HepG2 (cell line): ENCODE measurements around the gene SYS1. TPM values are rescaled to one million over a fixed set of nuclear protein-coding genes. Genes with fewer than 3 reads are reported as not detected.
A peak's percentile ranks its signal among the peaks of the same experiment; 100 is the strongest.

Source experiments
- ATAC-seq: fragments of 200-7000 bp; cut with Tn5 transposase; 3 replicates; pipeline ENCODE4 v1.9.1; 2020; ENCODE audit warnings: mild to moderate bottlenecking, moderate library complexity
- BruUV-seq: library from RNA; stranded (reverse); fragments of 400-500 nt; replicated peaks from 2 replicates; lab custom pipeline; 2021; lab: Mats Ljungman, UMichigan
- CTCF ChIA-PET: fragments of 300-600 bp; formaldehyde crosslinking; extraction: SDS; loops from one replicate; lab custom pipeline; 2021; ENCODE audit warnings: low total read pairs, inconsistent platforms, low intra/inter-chr PET ratio; lab: Yijun Ruan, JAX
- POLR2A ChIA-PET: fragments of 350-600 bp; sonication (Branson Sonifier 250); formaldehyde crosslinking; loops from one replicate; lab custom pipeline; 2020; ENCODE audit warnings: antibody characterized with exemption, inconsistent platforms; lab: Yijun Ruan, JAX
- DNase-seq: peaks from one replicate; pipeline ENCODE4 v3.0.0-alpha.2; 2015; ENCODE audit warnings: low spot score
- FAIRE-seq: peaks from 3 replicates; lab custom pipeline; 2011; peaks lifted over from hg19 to GRCh38; lab: Jason Lieb, UNC
- H2AFZ ChIP-seq: one replicate; pipeline ENCODE4 v1.6.1; 2011; ENCODE audit warnings: low read length, inconsistent platforms
- H3K27ac ChIP-seq: fragments of 300-600 bp; 3 replicates; pipeline ENCODE4 v1.8.0; 2011; ENCODE audit warnings: mixed run types, mild to moderate bottlenecking, mixed read lengths, low read length, inconsistent platforms; ENCODE audit not compliant: insufficient read depth; ENCODE audit errors: extremely low read length
- H3K27me3 ChIP-seq, 2 experiments: fragments of 200-600 bp in 1 of 2; 2 replicates in 1 of 2; 3 replicates in 1 of 2; pipeline versions ENCODE4 v1.6.0 to v1.8.0; 2011; ENCODE audit warnings: low read length in 2 of 2, mild to moderate bottlenecking in 2 of 2, moderate library complexity in 2 of 2, inconsistent platforms in 1 of 2; ENCODE audit not compliant: insufficient read depth in 2 of 2, control insufficient read depth in 1 of 2
- H3K36me3 ChIP-seq, 2 experiments: fragments of 200-600 bp in 1 of 2; replicated peaks in 1 of 2; 2 replicates in 1 of 2; 3 replicates in 1 of 2; pipeline versions ENCODE4 v1.5.1 to v1.8.0; 2011; ENCODE audit warnings: low read length in 2 of 2, inconsistent platforms in 1 of 2; ENCODE audit not compliant: insufficient read depth in 2 of 2, control insufficient read depth in 1 of 2
- H3K4me1 ChIP-seq: 2 replicates; pipeline ENCODE4 v1.5.1; 2012; ENCODE audit warnings: low read length, inconsistent platforms; ENCODE audit not compliant: insufficient read depth
- H3K4me2 ChIP-seq: 2 replicates; pipeline ENCODE4 v1.6.0; 2011; ENCODE audit warnings: low read depth, low read length, inconsistent platforms
- H3K4me3 ChIP-seq, 3 experiments: fragments of 200-600 bp in 1 of 3; sonication (generic), shearing (Covaris generic) in 1 of 3; replicated peaks in 1 of 3; 2 replicates each; pipeline ENCODE4 v1.5.1; 2011 to 2016; ENCODE audit warnings: low read length in 3 of 3, inconsistent platforms in 2 of 3, low read depth in 2 of 3, mild to moderate bottlenecking in 2 of 3, control low read depth in 1 of 3, mixed read lengths in 1 of 3; ENCODE audit not compliant: insufficient read depth in 1 of 3
- H3K79me2 ChIP-seq: one replicate; pipeline ENCODE4 v1.6.1; 2011; ENCODE audit warnings: low read length, inconsistent platforms; ENCODE audit not compliant: insufficient read depth
- H3K9ac ChIP-seq: 2 replicates; pipeline ENCODE4 v1.6.0; 2011; ENCODE audit warnings: mild to moderate bottlenecking, low read depth, low read length, inconsistent platforms; ENCODE audit not compliant: insufficient read depth
- H3K9me3 ChIP-seq: 2 replicates; pipeline ENCODE4 v1.5.1; 2012; ENCODE audit warnings: mild to moderate bottlenecking, low read length
- H4K20me1 ChIP-seq: 2 replicates; pipeline ENCODE4 v1.6.0; 2011; ENCODE audit warnings: inconsistent platforms, mild to moderate bottlenecking, low read length, moderate library complexity; ENCODE audit not compliant: insufficient read depth
- ARNT ChIP-seq: fragments of 450-650 bp; IDR thresholded peaks from 2 replicates; pipeline ENCODE4 v1.6.1; 2017
- BRCA1 ChIP-seq: sonication (generic); formaldehyde crosslinking; IDR thresholded peaks from 2 replicates; pipeline ENCODE4 v1.4.0; 2020; ENCODE audit warnings: missing genetic modification reagents
- EED ChIP-seq: sonication (generic); formaldehyde crosslinking; IDR thresholded peaks from 2 replicates; pipeline ENCODE4 v1.5.0; 2020; ENCODE audit warnings: mild to moderate bottlenecking, missing genetic modification reagents
- GABPA ChIP-seq, 2 experiments: IDR thresholded peaks; 2 replicates each; pipeline ENCODE4 v1.6.1; 2011 to 2016; ENCODE audit warnings: low read depth in 2 of 2, low read length in 1 of 2, missing biosample characterization in 1 of 2, missing genetic modification characterization in 1 of 2
- HES4 ChIP-seq: sonication (generic); formaldehyde crosslinking; IDR thresholded peaks from 2 replicates; pipeline ENCODE4 v1.9.0; 2021; ENCODE audit warnings: mild to moderate bottlenecking, missing genetic modification reagents, borderline replicate concordance
- HNRNPLL ChIP-seq: fragments of 200-400 bp; formaldehyde crosslinking; IDR thresholded peaks from 2 replicates; pipeline ENCODE4 v1.6.1; 2017; ENCODE audit warnings: mild to moderate bottlenecking, low read depth, low read length; ENCODE audit not compliant: poor library complexity, severe bottlenecking
- IKZF1 ChIP-seq: fragments of 450-650 bp; IDR thresholded peaks from 2 replicates; pipeline ENCODE4 v1.7.1; 2016
- SOX6 ChIP-seq, 2 experiments: fragments of 450-650 bp in 1 of 2; sonication (generic) in 1 of 2; formaldehyde crosslinking in 1 of 2; IDR thresholded peaks; 2 replicates each; pipeline versions ENCODE4 v1.4.0 to v1.6.1; 2017 to 2020; ENCODE audit warnings: antibody characterized with exemption in 1 of 2, mild to moderate bottlenecking in 1 of 2, missing genetic modification reagents in 1 of 2
- TMF1 ChIP-seq: sonication (generic); formaldehyde crosslinking; IDR thresholded peaks from 2 replicates; pipeline ENCODE4 v1.8.1; 2022; ENCODE audit warnings: low read depth, missing genetic modification reagents
- ZFP82 ChIP-seq: sonication (generic); formaldehyde crosslinking; IDR thresholded peaks from 2 replicates; pipeline ENCODE4 v1.5.1; 2020; ENCODE audit warnings: mild to moderate bottlenecking, missing genetic modification reagents, borderline replicate concordance
- ZNF451 ChIP-seq: sonication (generic); formaldehyde crosslinking; IDR thresholded peaks from 2 replicates; pipeline ENCODE4 v1.5.0; 2020; ENCODE audit warnings: mild to moderate bottlenecking, missing genetic modification reagents
- WGBS: methylation state at CpG from one replicate; pipeline ENCODE4 v1.1.6; 2017; ENCODE audit warnings: low lambda C conversion rate; 5-methylcytosine and 5-hydroxymethylcytosine counted together
- in situ Hi-C: cut with HindIII; loops from 2 replicates; pipeline ENCODE4 v1.10.0; 2017; ENCODE audit warnings: low pct_unique_long_range_greater_than_20kb; ENCODE audit not compliant: extremely low pct_ligation_motif_present
- intact Hi-C: fragments of 100-400 bp; cut with micrococcal nuclease; formaldehyde crosslinking; loops from one replicate; pipeline ENCODE4 v1.10.0; 2022; ENCODE audit not compliant: unreplicated experiment
- polyA plus RNA-seq, 8 experiments: library from polyadenylated mRNA; depleted of rRNA in 3 of 8; stranded (reverse) in 7 of 8; unstranded in 1 of 8; fragments of >200 nt; fragmentation: Illumina TruSeq in 4 of 8; extraction: Trizol in 4 of 8; gene quantifications; 2 replicates each; pipeline versions ENCODE4 v1.2.1 to v1.2.3, GENCODE V29; 2011 to 2016; ENCODE audit warnings: low read depth in 4 of 8, missing spikeins in 1 of 8, mixed read lengths in 1 of 8; ENCODE audit not compliant: insufficient read depth in 1 of 8
- total RNA-seq, 5 experiments: library from RNA; depleted of rRNA; stranded (reverse); fragments of >200 nt; fragmentation: Illumina TruSeq; extraction: Trizol; gene quantifications; 2 replicates each; pipeline ENCODE4 v1.2.3, GENCODE V29; 2016; ENCODE audit warnings: low read depth in 1 of 5
- TF ChIP-seq, protein P1 (sequence below): sonication (generic); formaldehyde crosslinking; IDR thresholded peaks from 2 replicates; pipeline ENCODE4 v1.4.0; 2020; ENCODE audit warnings: missing genetic modification reagents
- TF ChIP-seq, protein P2 (sequence below): sonication (generic); formaldehyde crosslinking; IDR thresholded peaks from 2 replicates; pipeline ENCODE4 v1.5.0; 2020; ENCODE audit warnings: mild to moderate bottlenecking, low read depth, missing genetic modification reagents, borderline replicate concordance

Gene SYS1
- total and polyA plus RNA-seq, 2 of the 13 experiments (the other 11 are each of a cell fraction or from before 2014, with no cell fraction given) = 38.3 to 65.6 TPM

DNA sequence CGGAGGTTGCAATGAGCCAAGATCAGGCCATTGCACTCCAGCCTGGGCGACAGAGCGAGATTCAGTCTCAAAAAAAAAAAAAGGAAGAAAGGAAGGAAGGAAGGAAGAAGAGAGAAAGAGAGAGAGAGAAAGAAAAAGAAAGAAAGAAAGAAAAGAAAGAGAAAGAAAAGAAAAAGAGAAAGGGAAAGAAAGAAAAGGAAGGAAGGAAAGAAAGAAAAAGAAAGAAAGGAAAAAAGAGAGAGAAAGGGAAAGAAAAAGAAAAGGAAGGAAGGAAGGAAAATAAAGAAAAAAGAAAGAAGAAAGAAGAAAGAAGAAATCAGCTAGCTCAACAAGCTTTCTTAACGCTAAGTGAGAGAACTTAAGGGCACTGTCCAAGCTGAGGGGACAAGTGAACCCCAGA, 47.3 kb upstream of the SYS1 start:
- no peak overlapping the region for H2AFZ ChIP-seq
- DNase-seq (no peak), ATAC-seq (no peak), FAIRE-seq (no peak)
- CTCF ChIA-PET = interaction anchor here (1.7 kb wide), 1 partner anchor 121 kb away, joined by 3 read pairs; no protein-coding TSS in a partner anchor
- 56% methylated on average over 4 of the region's 4 CpGs for WGBS
- no peaks in the 10 kb centered on the region for H3K9me3 ChIP-seq
- no TSS peak for BruUV-seq
- in situ Hi-C loops (loop anchor here (5.0 kb wide), 1 partner anchor 457 kb away; no protein-coding TSS in a partner anchor), intact Hi-C loops (no loop called here)
- peaks cover 5 to 51% of the 10 kb centered on the region in 2 experiments; a peak in 4 of 5 replicates for H3K27me3 ChIP-seq
- POLR2A ChIA-PET = no interaction called here
- H3K79me2 ChIP-seq = no peaks in the 10 kb centered on the region
- TF ChIP-seq IKZF1 (0 out of 2 replicates have a peak, but pooled peaks have one; percentile 78), BRCA1 (CRISPR knock-in tag) (no peak), SOX6 (IDR thresholded peaks at IDR 0.05) (0 out of 2 replicates have a peak, but pooled peaks have one; percentile 49), SOX6 (CRISPR knock-in tag; IDR thresholded peaks at IDR 0.05) (no peak), ARNT (0 out of 2 replicates have a peak, but pooled peaks have one; percentile 64), ZNF451 (CRISPR knock-in tag) (no peak)
- no peak overlapping the region for H3K4me2 ChIP-seq
- no peaks in the 10 kb centered on the region for H4K20me1 ChIP-seq
- H3K9ac ChIP-seq = no peak overlapping the region
- H3K4me1 ChIP-seq = peaks cover 7% of the 10 kb centered on the region
- no peaks in the 10 kb centered on the region for H3K36me3 ChIP-seq
- no peak overlapping the region for H3K27ac ChIP-seq
- H3K4me3 ChIP-seq = no peak overlapping the region

DNA sequence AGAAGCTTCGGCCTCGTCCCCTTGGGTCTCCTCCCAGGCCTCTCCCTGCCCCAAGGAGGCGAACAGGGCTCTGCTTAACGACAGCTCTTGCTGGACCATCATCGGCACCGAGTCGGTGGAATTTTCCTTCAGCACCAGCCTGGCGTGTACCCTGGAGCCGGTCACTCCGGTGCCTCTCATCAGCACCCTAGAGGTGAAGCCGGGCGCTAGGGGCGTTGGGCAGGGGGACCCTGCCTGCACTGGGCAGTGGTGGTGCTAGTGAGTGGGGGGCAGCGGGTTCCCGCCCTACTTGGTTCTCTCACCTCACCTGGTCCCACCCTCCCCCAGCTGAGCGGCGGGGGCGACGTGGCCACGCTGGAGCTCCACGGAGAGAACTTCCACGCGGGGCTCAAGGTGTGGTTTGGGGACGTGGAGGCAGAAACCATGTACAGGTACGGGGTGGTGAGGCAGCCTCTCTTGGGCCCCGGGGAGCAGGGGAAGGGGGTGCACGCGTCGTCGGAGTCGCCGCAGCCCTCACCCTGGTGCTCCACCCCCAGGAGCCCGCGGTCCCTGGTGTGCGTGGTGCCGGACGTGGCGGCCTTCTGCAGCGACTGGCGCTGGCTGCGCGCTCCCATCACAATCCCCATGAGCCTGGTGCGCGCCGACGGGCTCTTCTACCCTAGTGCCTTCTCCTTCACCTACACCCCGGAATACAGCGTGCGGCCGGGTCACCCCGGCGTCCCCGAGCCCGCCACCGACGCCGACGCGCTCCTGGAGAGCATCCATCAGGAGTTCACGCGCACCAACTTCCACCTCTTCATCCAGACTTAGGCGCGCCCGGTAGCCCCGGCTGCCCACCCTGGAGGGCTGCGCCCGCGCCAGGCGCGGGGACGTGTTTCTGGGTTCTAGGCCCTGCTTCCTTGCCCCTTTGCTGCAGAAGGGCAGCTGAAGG, 46.5 kb upstream of the SYS1 start:
- FAIRE-seq = no peak
- in situ Hi-C loops = loop anchor here (5.0 kb wide), 1 partner anchor 456 kb away; no protein-coding TSS in a partner anchor
- no peak for TF ChIP-seq GABPA (IDR thresholded peaks at IDR 0.05; ENCODE audit: low read depth, low read length)
- no peak for TF ChIP-seq GABPA (CRISPR knock-in tag; IDR thresholded peaks at IDR 0.05; ENCODE audit: low read depth)
- 0 out of 2 replicates have a peak, but pooled peaks have one; percentile 30 for TF ChIP-seq EED (CRISPR knock-in tag)
- TF ChIP-seq, protein P1, sequence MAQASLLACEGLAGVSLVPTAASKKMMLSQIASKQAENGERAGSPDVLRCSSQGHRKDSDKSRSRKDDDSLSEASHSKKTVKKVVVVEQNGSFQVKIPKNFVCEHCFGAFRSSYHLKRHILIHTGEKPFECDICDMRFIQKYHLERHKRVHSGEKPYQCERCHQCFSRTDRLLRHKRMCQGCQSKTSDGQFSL = no peak
- TF ChIP-seq TMF1 (CRISPR knock-in tag) = no peak
- TF ChIP-seq HNRNPLL = peak; percentile 20
- TF ChIP-seq ZFP82 = no peak
- TF ChIP-seq, protein P2, sequence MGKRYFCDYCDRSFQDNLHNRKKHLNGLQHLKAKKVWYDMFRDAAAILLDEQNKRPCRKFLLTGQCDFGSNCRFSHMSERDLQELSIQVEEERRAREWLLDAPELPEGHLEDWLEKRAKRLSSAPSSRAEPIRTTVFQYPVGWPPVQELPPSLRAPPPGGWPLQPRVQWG = no peak
- TF ChIP-seq HES4 = no peak

More for the DNA sequence above, 46.5 kb upstream of the SYS1 start:
- no TSS peak for BruUV-seq
- Histone ChIP-seq H3K79me2 (no peaks in the 10 kb centered on the region), H3K9ac (no peak overlapping the region), H3K36me3 (no peaks in the 10 kb centered on the region), H3K4me3 (no peak overlapping the region), H3K9me3 (no peaks in the 10 kb centered on the region), H3K4me1 (peaks cover 7% of the 10 kb centered on the region), H2AFZ (no peak overlapping the region), H3K27ac (no peak overlapping the region), H4K20me1 (no peaks in the 10 kb centered on the region), H3K4me2 (no peak overlapping the region), H3K27me3 (peaks cover 5 to 44% of the 10 kb centered on the region in 2 experiments; a peak in 4 of 5 replicates)
- ChIA-PET POLR2A (no interaction called here), CTCF (interaction anchor here (1.7 kb wide), 1 partner anchor 120 kb away, joined by 3 read pairs; no protein-coding TSS in a partner anchor)
- DNase-seq (no peak), ATAC-seq (no peak)
- intact Hi-C loops = no loop called here
- 57% methylated on average over 50 of the region's 71 CpGs for WGBS
